ENCODE results near the gene PIK3C3.

The PIK3C3 gene

DNA sequence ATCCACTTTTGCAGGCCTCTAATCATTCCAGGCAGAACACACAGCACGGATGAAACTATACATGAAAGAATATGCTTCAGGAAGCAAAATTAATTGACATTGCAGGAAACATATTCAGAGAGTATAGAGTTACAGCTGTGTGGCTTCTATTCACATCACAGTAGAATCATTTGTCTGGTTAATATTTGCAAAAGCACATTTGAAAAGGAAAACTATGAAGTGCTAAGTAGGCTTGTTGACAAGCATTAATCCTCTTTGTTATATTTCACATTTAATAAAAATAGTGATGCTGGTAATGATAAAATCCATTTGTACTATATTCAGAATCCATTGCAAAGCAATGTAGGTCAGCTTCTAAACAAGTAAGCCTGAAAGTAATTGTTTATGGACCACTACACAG lies 32.2 kb upstream of the PIK3C3 start:
- no peak for TF ChIP-seq EZH2phosphoT487 (conservative IDR thresholded peaks at IDR 0.05; ENCODE audit: low read length)
- TF ChIP-seq, protein P1, sequence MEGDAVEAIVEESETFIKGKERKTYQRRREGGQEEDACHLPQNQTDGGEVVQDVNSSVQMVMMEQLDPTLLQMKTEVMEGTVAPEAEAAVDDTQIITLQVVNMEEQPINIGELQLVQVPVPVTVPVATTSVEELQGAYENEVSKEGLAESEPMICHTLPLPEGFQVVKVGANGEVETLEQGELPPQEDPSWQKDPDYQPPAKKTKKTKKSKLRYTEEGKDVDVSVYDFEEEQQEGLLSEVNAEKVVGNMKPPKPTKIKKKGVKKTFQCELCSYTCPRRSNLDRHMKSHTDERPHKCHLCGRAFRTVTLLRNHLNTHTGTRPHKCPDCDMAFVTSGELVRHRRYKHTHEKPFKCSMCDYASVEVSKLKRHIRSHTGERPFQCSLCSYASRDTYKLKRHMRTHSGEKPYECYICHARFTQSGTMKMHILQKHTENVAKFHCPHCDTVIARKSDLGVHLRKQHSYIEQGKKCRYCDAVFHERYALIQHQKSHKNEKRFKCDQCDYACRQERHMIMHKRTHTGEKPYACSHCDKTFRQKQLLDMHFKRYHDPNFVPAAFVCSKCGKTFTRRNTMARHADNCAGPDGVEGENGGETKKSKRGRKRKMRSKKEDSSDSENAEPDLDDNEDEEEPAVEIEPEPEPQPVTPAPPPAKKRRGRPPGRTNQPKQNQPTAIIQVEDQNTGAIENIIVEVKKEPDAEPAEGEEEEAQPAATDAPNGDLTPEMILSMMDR (IDR thresholded peaks at IDR 0.05; ENCODE audit: insufficient read depth, low read length, poor library complexity, severe bottlenecking), result no peak
- H3K9me2 ChIP-seq (replicated peaks; ENCODE audit: insufficient read depth, low read length), result no peaks in the 10 kb centered on the region
- no peaks in the 10 kb centered on the region for H3F3A ChIP-seq (ENCODE audit: insufficient read depth)
- H3K4me3 ChIP-seq (ENCODE audit: insufficient read depth, low read length, poor library complexity, severe bottlenecking), result no peak overlapping the region
- no peak overlapping the region for H3K27ac ChIP-seq (ENCODE audit: low read depth, low read length)
- no peaks in the 10 kb centered on the region for H3K9me3 ChIP-seq (ENCODE audit: insufficient read depth, low read length)
- no peak overlapping the region for H3K4me2 ChIP-seq (ENCODE audit: low read depth, low read length, poor library complexity, severe bottlenecking)
- H3K9ac ChIP-seq (ENCODE audit: low read length), result no peak overlapping the region
- H4K20me1 ChIP-seq (ENCODE audit: low read depth, low read length), result no peaks in the 10 kb centered on the region
- H2AFZ ChIP-seq (ENCODE audit: low read depth, low read length, severe bottlenecking), result no peak overlapping the region
- no peaks in the 10 kb centered on the region for H3K27me3 ChIP-seq (ENCODE audit: low read length)
- no peaks in the 10 kb centered on the region for H3K79me2 ChIP-seq (ENCODE audit: insufficient read depth, low read length)
- H3K36me3 ChIP-seq (ENCODE audit: low read length), result no peaks in the 10 kb centered on the region

DNA sequence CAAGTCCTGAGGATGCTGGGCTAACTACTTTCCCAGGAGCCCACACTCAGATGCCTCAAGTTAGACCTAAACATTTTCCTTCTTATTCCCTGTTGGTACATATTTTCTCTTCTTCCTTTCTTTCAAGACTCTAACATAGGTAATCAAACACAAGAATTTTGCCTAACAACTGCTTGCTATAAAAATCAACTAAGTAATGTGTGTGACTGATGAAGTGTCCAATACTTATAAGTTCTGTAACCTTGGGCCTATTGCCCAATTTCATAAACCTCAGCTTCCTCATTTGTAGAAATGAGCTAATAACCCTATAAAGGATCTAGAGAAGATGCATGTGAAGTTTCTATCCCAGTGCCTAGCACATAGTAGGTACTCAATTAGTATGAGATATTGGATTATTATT lies 31.6 kb upstream of the PIK3C3 start:
- Histone ChIP-seq H3K4me2 (ENCODE audit: low read depth, low read length, poor library complexity, severe bottlenecking) (no peak overlapping the region), H3K9me3 (ENCODE audit: insufficient read depth, low read length) (no peaks in the 10 kb centered on the region)

DNA sequence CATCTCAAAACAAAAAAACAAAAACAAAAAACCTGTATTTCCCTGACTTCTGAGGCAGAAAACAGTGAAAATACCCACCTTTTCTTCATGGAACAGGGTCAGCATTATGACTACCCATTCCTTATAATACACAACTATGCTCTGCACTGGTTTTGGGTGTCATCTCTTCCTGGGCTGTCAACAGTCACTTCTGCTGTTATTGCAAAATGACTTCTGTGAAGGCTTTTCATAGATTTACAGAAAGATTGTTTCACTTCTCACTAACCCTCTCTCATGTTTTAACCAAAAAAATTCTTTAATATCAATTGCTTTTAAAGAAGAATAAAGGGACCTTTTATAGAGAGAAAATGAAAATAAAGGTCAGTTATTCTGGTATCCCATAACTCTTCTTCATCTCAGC lies 26.5 kb upstream of the PIK3C3 start:
- H3K36me3 ChIP-seq (ENCODE audit: low read length), result no peaks in the 10 kb centered on the region
- no peaks in the 10 kb centered on the region for H3K27me3 ChIP-seq (ENCODE audit: low read length)
- H3K27ac ChIP-seq (ENCODE audit: low read depth, low read length), result no peak overlapping the region
- H3K4me2 ChIP-seq (ENCODE audit: low read depth, low read length, poor library complexity, severe bottlenecking), result no peak overlapping the region
- no peak for TF ChIP-seq EZH2phosphoT487 (conservative IDR thresholded peaks at IDR 0.05; ENCODE audit: low read length)
- TF ChIP-seq, protein P1 (IDR thresholded peaks at IDR 0.05; ENCODE audit: insufficient read depth, low read length, poor library complexity, severe bottlenecking), result no peak
- H4K20me1 ChIP-seq (ENCODE audit: low read depth, low read length), result no peaks in the 10 kb centered on the region
- H2AFZ ChIP-seq (ENCODE audit: low read depth, low read length, severe bottlenecking), result no peak overlapping the region
- H3K9me3 ChIP-seq (ENCODE audit: insufficient read depth, low read length), result no peaks in the 10 kb centered on the region
- H3K9me2 ChIP-seq (replicated peaks; ENCODE audit: insufficient read depth, low read length), result no peaks in the 10 kb centered on the region
- no peaks in the 10 kb centered on the region for H3F3A ChIP-seq (ENCODE audit: insufficient read depth)
- no peak overlapping the region for H3K9ac ChIP-seq (ENCODE audit: low read length)
- H3K79me2 ChIP-seq (ENCODE audit: insufficient read depth, low read length), result no peaks in the 10 kb centered on the region
- H3K4me3 ChIP-seq (ENCODE audit: insufficient read depth, low read length, poor library complexity, severe bottlenecking), result no peak overlapping the region

More for the DNA sequence above, 31.6 kb upstream of the PIK3C3 start:
- TF ChIP-seq, protein P1 (IDR thresholded peaks at IDR 0.05; ENCODE audit: insufficient read depth, low read length, poor library complexity, severe bottlenecking), result no peak
- no peak for TF ChIP-seq EZH2phosphoT487 (conservative IDR thresholded peaks at IDR 0.05; ENCODE audit: low read length)
- Histone ChIP-seq H3K27ac (ENCODE audit: low read depth, low read length) (no peak overlapping the region), H4K20me1 (ENCODE audit: low read depth, low read length) (no peaks in the 10 kb centered on the region), H3K27me3 (ENCODE audit: low read length) (no peaks in the 10 kb centered on the region), H3F3A (ENCODE audit: insufficient read depth) (no peaks in the 10 kb centered on the region), H3K9ac (ENCODE audit: low read length) (no peak overlapping the region), H2AFZ (ENCODE audit: low read depth, low read length, severe bottlenecking) (no peak overlapping the region), H3K36me3 (ENCODE audit: low read length) (no peaks in the 10 kb centered on the region), H3K4me3 (ENCODE audit: insufficient read depth, low read length, poor library complexity, severe bottlenecking) (no peak overlapping the region), H3K79me2 (ENCODE audit: insufficient read depth, low read length) (no peaks in the 10 kb centered on the region), H3K9me2 (replicated peaks; ENCODE audit: insufficient read depth, low read length) (no peaks in the 10 kb centered on the region)
